Stimulated activated CD8-positive, alpha-beta memory T cell treated with anti-CD3 and anti-CD28 coated beads, Interleukin-12 subunit alpha, Interleukin-12 subunit beta, amount 100 ng/mL, for 1 hour (primary cell): ENCODE results near the gene CLASRP.
"Not testable (repeated sequence)": the region's sequence is repeated elsewhere in the genome, so short reads cannot be mapped to it uniquely, and the experiment has no call there.

ENCODE experiments used
- DNase-seq: peaks from one replicate; pipeline ENCODE4 v3.0.0-alpha.2; 2020; ENCODE audit warnings: low read depth

CLASRP gene

GRCh38 chr19:45102481-45102880, 63.6 kb downstream of the CLASRP start:
- no peak for DNase-seq

DNA sequence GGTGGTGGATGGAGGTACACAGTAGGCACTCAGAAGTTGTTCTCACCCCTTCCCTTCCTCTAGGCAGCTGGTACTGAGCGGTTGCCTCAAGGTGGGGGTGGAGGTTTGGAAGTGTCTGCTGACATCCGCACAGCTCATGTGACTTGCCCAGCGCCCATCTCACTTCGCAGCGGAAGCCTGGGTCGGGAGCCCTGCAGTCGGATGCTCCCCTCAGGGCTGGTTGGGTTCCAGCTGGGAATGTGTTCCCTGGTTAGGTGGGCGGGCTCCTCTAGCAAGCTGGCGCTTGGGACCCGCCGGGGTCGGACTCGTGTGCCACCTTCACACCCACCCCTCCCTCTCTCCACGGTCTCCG, 64.3 kb downstream of the CLASRP start:
- DNase-seq: no peak

DNA sequence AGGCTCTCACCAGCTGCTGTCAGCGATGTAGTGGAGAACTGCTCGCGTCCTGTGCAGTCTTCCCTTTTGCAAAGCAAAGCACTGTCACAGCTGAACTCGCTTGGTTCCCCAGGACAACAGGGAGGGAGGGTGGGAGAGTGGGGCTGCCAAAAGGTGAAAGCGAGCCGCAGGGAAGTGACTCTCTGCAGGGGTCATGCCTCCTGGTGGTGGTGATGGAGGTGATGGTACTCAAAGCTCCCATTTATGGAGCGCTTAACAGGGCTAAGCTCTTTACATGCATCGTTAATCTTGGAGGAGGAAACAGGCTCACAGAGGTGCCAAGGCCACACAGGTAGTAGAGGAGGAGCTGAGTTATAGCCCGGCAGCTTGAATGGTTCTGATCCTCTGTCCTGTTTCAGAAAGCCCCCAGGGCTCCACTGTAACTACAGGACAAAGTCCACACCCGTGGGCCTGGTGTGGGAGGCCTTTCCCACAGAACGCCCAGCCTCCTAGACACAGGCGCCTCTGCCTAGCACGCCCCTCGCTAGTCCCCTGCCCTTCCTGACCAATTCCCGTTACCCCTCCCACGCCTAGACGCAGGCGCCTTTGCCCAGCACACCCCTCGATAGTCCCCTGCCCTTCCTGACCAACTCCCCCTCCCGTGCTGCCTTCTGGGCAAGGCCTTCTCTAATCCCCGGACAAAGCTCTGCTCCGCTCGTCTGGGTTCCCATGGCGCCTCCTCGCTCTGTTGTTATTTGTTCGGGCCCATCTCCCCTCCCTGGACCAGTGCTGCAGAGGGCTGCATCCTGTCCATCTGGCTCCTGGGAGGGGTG, 64.9 kb downstream of the CLASRP start:
- no peak for DNase-seq

DNA sequence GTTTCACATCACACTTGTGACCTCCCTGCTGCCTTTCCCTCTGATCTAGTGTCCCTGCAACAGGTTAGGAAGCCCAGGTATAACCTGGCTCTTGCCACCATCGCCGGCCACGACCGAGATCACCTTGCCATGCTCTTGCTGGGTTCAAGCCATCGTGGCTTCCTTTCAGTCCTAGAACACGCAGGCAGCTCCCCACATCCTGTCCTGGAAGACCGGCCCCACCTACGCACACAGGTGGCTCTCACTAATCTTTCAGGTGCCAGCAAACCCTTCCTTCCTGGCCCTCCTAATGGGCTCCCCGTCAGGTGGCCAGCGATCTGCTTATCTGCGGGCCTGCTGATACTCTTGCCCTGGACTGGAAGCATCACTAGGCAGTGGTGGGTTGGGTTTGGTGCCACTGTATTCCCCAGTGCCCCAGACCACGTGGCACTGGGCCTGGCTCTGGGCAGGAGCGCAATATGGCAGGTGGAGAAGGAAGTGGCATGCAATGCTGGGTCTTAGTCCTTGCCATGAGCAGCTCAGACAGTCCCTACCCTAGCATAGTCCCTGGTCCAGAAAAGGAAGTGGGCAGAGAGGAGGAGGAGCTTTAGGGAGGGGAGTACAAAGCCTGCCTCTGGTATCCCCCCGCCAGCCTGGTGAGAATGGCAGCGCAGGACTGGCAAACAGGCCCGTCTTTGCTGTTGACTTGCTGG, 66.0 kb downstream of the CLASRP start:
- no peak for DNase-seq

GRCh38 chr19:45106363-45106762, 67.5 kb downstream of the CLASRP start:
- DNase-seq: not testable (repeated sequence)

GRCh38 chr19:45107621-45108150, 68.8 kb downstream of the CLASRP start:
- DNase-seq: no peak

- DNase-seq: no peak
Observed at GRCh38 chr19:45110851-45111266, 72.0 kb downstream of the CLASRP start.

- no peak for DNase-seq
Observed at GRCh38 chr19:45112111-45112827, 73.4 kb downstream of the CLASRP start.

DNA sequence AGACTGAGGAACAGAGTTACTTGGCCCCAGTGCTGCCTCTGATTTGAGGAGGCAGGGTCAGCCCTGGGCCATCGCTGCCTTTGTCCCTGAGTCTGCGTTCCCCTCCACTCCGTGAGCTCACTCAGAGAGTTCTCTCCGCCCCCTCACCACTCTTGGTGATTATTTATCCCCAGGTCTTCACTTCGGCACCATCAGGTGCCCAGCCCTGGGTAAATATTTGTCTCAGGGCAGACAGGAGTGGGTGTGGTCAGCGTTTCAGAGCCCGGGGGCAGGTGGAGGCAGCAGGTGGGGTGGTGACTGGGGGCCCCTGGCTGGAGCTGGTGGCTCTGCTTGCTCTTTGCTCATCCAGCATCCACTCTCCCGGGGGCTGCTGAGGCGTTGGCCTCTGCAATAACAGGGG, 74.8 kb downstream of the CLASRP start:
- DNase-seq: no peak

DNA sequence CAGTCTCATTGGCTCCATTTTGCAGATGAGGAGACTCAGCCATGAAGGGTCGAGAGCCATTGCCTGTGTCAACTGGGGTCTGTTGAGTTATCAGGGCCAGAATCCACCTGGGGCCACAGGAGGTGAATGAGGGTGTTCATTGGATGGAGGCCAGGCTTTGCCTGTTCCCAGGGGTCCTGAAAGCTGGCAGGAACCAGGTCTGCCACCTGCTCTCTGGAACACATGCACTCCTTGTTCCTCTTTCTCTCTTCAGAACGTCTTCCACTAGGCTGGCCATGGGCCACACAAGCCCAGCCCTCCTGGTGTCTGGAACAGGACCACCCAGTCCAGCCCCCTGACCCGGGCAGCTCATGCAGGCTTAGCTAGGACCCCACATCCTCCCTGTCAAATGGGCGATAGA, 75.3 kb downstream of the CLASRP start:
- DNase-seq: no peak

DNA sequence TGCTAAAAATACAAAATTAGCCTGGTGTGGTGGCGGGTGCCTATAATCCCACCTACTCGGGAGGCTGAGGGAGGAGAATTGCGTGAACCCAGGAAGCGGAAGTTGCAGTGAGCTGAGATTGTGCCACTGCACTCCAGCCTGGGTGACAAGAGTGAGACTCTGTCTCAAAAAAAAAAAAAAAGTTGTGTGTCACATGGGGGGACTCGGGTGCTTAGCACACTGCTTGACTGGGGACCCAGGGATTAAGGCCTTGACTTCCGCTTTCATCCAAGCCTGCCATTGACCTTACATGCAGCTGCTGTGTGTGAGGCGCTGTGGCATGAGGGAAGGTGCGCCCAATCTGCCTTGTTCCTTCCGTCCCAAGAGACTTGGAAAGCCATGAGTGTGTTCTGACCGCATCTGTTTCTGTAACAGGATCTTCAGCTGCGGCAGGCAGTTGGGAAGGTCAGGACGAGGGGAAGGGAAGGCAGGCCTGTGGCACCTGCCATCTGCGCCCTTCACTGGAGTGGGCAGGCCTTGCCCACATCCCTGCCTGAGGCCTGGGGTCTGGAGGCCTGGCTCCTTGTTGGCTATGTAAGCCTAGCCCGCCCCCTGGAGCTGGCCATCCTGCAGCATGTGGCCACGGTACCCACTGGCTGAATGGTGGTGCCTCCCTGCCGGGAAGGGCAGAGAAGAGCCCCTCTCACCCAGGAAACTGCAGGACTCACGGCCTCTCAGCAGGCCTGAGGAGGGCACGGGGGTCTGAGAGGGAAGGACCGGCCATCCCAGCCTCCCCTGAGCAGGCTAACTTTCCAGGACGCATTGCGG, 77.2 kb downstream of the CLASRP start:
- DNase-seq: no peak

GRCh38 chr19:45117167-45117594, 78.3 kb downstream of the CLASRP start:
- no peak for DNase-seq

DNA sequence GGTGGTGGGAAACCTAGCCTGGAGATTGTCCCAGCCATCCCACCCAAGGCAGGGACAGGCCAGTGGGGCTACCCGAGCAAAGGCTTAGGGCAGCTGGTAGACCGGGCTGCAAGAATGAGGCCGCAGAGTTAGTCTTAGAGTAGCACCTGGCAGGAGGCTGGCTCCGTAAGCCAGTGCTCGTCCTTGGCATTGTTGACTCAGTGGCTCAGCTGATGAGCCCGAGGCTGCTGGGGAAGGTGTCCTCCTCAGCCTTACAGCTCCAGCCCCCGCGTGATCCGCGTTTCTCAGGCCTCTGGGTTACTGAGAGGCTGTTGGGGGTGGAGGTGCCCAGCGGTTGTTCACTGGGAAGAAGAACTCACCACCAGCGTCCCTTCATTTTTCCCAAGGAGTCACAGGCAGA, 78.8 kb downstream of the CLASRP start:
- DNase-seq: no peak

DNA sequence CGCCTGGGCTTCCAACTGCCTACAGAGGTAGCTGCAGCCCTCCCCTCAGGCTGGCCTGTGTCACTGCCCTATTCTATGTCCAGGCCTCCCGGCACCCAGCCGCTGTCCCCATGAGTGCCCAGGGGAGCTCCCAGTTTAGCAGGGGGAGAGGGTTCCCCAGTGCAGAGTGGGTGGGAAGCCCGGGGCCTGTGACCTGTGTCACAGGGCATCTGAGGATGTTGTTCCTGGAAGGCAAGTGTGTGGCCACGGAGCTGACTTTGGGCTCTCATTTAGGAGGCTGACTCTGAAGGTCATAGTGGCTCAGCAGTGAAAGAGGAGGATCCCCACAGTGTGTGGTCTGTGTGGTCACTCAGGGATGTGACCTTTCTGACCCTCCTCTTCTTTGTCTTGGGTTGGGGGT, 79.3 kb downstream of the CLASRP start:
- no peak for DNase-seq

DNA sequence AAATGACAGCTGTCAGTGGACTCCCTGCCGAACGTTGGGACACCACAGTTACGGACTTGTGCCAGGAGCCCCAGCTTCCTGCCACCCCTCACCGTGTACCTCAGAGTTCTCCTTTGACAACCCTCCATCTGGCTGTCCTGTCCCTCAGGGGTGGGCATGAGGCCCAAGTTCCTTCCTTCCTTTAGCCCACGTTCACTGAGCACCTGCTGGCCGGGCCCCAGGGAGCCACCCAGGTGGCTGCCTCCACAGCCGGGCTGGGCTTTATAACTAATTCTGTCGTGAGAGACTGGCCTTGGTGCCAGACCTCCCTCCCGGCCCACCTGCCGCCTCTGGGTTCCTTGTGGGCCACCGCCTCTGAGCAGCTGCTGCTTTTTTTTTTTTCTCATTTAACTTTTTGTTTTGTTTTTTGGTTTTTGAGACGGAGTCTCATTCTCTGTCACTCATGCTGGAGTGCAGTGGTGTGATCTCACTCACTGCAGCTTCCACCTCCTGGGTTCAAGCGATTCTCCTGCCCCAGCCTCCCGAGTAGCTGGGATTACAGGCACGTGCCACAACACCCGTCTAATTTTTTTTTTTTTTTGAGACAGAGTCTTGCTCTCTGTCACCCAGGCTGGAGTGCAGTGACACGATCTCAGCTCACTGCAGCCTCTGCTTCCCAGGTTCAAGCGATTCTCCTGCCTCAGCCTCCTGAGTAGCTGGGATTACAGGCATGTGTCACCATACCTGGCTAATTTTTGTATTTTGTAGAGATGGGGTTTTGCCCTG, 79.9 kb downstream of the CLASRP start:
- not testable (repeated sequence) for DNase-seq

DNA sequence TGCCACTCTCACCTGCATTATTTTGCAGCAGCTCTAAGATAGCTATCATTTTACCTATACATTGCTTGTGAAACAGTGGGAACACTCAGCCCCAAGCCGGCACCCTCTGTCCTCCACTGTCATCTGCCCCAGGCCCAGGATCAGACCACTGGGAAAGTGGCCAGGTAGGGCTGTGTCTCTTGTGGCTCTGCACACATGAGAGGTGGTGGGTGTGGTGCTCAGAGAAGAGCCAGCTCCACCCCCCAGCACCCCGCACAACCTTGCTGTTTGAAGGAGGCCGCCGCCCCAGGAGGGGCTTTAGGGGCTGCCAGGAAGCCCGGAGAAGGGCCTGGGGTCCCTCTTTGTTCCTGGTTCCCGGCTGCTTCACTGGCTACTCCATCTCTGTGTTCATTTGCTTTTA, 80.7 kb downstream of the CLASRP start:
- no peak for DNase-seq
